ENCODE measurements around the gene CDC25B.

The CDC25B gene

DNA sequence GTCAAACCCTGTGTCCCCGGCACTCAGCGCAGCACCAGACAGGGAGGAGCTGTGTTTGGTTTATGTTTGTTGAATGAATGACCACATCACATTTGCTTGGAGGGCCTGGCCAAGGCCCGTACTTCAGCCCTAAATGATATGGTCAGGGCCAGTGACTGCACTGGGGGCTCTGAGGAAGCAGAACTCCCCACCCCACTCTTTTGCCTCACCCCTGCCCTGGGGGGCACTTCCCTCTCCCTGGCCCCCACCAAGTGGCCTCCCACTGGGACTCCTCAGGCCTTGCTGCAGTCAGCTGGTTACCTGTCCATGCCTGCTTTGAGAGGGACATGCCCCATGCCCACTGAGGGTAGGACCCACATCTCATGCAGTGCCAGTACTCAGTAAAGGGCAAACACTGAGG is 31.5 kb upstream of the CDC25B start:
- DNase-seq (ENCODE audit: low read depth) = no peak

DNA sequence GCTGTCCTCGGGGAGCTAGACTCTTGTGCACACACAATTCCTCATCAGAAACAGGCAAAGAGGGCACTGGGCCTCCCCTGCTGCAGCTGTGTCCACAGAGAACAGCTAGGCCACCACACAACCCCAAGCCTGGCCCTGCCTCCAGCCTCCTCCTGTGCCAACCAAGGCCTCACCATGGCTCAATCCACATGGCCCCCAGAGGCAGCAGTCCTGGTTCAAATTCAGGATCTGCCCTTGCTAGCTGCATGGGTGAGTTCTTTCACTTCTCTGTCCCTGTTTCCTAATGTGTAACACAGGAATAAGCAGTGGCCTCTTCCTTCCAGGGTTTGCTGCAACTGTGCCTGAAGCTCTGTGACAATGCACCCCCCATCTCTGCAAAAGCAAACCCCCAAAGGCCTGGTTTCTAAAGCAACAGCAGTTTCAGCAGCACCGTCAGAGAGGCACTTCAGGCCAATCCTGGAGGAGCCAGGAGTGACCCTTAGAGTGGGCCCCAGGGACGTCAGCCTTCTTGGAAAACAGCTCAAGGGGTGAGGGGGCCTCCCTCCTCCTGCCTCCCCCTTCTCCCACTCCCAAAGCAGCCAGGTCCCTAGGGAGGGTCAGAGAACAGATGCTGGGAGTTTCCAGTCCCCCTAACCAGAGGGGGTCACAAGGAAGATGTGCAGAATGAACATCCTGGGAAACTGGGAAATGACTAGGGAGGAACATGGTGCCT is 30.8 kb upstream of the CDC25B start:
- no peak for DNase-seq (ENCODE audit: low read depth)

DNA sequence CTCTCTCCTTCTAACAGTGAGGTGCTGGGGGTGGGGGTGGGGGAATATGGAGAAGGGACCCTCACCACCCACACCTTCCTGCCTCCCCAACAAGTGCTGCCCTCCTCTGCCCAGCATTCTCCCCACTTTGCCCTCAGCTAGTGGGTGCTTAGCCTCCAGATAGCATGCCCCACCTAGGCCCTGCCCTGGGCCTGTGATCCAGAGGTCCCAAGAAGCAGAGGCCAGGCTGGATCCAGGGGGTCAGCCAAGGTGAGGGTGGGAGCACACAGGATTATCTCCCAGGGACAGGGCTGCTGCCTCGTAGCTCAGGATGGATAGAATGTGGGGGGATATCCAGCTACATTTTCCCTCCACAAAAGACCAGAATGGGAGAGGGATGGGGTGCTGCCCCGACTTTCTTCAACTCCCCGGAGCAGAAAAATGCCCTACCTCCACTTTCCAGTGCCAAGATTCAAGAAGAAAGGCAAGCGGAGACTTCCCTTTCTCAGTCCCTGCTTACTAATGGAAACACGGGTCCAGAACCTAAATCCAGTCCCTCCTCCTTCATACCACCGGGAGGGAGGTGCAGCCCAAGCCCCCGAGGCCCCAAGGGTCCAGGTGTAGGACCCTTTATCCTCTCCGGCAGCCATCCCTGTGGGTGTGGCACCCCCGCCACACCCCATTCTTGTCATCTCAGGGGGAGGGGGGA is 29.5 kb upstream of the CDC25B start:
- no peak for DNase-seq (ENCODE audit: low read depth)

DNA sequence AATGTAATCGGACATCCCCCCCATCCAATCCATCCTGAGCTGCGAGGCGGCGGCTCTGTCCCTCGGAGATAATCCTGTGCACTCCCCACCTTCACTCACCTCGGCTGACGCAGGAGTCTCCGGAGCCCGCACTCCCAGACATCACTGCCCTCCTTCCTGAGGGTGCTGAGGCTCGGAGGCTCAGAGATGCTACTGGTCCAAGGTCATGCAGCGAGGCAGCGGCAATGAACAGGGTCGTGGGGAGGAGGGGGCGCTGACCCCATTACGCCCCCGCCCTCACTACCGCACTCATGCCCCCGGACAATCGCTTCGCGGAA is 29.0 kb upstream of the CDC25B start:
- DNase-seq (ENCODE audit: low read depth) = no peak

DNA sequence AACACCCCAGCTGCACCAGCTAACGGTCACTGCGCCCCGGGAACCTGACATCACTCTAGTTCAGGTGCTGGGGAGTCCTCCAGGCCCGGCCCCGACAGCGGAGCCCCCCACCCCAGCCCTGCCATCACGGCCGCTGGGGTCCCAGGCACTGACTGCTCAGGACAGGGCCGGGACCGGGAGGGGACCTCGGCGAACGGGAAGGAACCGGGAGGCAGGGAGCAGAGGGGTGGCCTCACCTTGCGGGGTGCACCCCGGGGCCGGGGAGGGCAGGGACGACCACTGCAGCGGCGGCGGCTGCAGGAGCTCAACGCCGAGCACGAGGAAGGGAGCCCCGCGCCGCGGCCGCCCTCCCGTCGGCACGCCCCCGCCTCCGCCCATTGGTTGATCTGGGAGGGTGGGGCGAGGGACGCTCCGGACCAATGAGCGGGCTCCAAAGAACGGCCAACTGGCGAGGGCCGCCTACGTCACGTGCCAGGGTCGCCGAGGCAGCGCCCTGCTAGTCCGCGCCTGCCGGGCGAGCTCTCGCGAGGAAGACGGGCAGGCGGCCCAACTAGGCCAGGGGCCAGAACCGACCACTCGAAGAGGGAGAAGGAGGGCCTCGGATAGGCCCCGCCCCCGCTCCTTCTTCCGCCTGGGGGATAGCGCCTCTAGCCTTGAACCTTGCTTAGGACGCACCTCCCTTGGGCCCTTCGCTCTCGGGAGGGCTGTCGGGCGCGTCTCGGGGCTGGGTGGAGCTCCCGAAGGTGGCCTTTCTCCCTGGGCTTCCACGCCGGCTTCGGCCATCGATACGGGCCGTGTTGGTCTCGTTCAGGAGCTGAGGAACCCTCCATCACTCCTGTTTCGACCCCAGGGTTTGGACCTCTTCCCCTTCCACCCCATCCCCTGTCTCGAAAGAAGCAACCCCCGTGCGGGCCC is 28.4 kb upstream of the CDC25B start, which contains the start of gene ADISSP:
ADISSP (minus strand) TSS at position 327 of the 915 bp plus-strand sequence. CDS start 7,653 bp downstream, outside the sequence.
- DNase-seq (ENCODE audit: low read depth) = peak; percentile 98

DNA sequence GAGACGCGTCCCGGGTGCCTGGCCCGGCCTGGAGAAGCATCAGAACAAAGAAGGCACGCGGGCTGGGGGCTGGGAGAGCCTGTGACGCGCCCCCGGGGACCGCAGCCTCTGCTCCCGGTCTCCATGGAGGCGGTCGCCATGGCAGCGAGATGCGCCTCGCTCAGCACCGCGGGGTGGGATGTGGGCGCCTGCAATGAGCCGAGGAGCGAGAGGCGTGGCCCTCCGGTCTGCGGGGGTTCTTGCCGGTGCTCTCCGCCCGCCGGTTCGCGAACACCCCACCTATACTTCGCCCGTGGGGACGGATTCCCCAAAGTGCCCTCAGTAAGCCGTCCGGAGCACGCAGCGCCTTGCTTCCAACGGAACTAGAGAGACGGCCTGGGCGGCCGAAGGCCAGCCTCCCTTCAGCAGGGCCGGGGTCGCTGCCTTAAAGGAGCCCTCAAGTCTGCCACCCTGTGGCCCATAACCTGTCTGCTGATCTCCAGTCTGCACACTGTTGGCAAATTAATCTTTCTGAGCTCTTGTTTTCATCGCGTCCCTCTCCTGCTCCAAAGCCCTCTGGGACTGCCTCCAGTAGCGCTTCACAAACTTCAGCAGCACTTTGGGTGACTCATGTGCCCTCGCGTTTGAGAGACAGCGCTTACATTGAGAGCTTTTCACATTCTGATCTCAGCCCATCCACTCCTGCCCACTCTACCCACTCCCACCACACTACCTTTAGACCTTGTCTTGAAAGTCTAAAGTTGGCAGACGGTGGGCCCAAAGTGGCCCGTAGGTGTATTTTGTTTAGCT is 27.6 kb upstream of the CDC25B start:
- peak; percentile 72 for DNase-seq (ENCODE audit: low read depth)

DNA sequence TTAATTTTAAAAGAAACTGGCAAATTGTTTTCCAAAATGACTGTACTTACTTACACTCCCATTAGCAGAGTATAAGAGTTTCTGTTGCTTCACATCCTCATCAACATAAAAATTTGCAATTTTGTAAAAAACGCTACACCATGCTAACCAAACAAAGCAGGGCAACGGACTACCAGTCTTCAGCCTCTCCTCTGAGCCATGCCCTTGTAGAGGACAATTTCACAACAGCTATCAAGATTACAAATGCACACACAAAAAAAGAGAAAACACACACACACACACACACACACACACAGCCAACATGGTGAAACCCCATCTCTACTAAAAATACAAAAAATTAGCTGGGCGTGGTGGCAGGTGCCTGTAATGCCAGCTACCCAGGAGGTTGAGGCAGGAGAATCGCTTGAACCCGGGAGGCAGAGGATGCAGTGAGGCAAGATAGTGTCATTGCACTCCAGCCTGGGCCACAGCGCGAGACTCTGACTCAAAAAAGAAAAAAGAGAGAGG is 24.5 kb upstream of the CDC25B start:
- peak; percentile 23 for DNase-seq (ENCODE audit: low read depth)

DNA sequence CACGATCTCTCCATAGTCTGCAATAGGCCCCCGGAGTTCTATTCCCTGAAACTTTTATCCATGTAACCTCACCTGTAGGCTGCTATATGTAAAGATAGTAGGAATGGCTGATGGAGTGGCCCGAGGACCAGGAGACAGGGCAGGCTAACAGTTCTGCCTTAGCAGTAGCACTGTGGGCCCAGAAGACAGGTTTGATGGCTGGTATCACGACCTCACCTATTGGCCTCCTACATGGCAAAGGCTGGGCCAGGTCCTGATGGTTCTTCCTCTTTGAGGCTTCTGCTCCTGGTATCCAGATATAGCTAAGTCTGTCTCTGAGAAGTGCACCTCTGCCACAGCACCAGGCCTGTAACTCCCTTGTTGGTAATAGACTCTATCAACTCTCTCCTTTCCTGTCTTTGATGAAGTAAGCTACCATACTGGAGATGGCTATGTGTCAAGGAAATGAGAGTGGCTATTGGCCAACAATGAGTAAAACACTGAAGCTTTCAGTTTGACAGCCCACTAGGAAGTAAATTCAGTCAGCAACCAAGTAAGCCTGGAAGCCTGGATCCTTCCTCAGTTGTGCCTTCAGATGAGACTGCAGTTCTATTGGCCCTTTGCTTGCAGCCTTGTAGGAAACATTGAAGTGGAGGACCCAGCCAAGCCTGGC is 20.5 kb upstream of the CDC25B start:
- DNase-seq (ENCODE audit: low read depth) = no peak

DNA sequence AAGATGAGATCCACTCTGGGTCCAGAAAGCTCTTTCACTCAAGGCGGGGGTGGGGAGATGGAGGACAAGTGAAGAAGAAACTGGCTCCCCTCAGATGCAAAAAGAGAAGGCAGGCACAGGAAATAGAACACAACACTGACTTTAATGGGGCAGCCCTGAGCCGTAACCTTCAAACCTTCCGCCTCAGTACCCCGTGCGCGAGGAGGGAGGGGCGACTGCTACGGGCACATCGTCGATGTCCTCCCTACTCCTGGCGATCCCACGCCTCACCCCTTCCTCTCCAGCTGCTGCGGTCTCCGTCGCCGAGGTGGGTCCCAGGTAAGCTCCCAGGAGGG is 18.8 kb upstream of the CDC25B start:
- DNase-seq (ENCODE audit: low read depth) = no peak

DNA sequence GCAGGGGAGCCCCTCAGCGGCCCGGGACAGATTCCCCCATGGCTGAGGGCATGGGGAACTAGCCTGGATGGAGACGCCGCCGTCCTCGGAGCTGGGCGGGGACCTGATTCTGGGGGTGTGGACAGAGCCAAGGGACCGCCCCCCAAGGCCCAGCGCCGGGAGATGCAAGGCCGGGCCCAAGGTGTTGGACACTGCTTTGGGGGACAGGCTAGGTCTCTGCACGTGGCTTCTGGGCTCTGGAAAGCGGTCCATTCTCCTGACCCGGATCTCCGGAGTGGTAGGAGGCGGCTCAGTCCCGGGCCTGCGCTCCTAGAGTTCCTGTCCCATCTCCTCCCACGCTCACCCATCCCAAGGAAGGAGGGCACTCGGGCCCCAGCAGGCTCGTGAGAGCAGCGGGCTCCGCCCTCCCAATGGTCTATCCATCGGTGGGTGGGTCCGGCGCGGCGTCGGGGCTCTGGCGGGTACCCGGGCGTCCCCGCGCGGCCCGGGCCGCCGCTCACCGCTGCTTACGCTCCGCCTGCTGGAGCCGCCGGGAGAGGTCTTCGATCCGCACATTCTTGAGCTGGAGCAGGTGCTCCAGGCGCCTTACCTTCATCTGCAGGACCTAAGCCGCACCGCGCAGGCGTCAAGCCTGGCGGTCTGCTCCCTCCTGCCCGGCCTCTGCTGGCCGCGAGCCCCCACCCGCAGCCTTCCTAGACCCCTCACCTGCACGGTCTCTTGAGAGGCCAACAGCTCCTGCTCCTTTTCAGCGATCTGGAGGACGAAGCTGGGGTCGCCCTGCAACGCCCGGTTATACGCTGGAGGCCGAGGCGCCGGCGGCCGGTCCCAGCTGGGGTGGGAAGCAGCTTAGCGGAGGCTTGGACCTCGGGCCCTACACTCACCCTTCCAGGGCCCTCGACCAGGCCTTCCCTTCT is 18.1 kb upstream of the CDC25B start:
- DNase-seq (ENCODE audit: low read depth) = peak; percentile 41

DNA sequence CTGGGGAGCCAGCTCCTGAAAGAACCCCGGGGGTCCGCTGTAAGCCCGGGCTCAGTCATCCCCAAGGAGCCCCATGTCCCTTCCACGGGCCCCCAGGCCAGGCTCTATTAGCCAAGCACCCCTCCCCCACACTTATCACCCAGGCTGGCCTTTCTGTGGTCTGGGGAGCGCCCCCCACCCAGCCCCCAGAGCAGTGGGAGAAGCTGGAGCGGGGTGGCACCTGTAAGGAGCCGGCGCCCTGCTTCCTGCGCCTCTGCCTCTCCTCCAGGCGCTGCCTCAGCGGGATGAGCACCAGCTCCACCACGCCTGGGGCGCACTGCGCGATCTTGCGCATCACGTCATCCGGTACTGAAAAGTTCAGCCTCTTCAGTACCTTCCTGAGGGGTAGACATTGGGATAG is 17.1 kb upstream of the CDC25B start:
- DNase-seq (ENCODE audit: low read depth) = no peak

DNA sequence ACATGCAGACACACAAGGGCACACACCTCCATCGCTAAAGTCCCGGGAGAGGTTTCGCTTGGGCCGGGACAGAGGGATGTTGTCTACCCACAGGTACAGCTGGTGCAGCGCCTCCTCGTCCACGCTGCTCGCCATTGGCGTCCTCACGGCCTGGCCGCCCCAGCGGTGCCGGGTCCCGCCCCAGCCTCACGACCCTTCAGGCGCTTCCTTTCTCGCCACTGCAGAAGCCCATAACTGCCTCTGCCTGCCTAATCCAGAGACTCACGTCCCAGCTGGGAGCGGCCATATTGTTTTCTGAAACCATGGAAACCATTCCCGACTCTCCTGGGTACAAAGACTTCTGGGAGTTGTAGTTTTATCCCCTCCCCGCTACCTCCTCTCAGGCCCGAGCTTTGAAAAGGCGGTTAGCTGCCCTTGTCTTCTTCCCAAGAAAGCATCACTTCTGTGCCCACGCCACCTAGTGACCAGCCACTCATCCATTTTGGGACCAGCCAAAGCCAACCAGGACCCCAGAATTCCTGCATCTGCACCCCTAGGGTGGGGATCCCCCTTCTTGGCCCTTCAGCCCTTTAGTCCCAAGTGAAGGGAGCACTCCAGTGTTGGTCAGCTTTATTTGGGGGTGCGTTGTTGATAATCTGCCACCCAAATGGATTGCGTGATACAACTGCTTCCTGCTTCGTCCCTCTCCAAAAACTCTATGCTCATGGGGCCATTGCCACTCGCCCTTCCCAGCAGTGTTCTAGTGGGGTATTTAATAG is 14.8 kb upstream of the CDC25B start, which contains the start of gene SPEF1:
SPEF1 (minus strand) TSS at position 296 of the 758 bp plus-strand sequence; CDS start at position 135, 161 bp downstream.
- peak; percentile 91 for DNase-seq (ENCODE audit: low read depth)

DNA sequence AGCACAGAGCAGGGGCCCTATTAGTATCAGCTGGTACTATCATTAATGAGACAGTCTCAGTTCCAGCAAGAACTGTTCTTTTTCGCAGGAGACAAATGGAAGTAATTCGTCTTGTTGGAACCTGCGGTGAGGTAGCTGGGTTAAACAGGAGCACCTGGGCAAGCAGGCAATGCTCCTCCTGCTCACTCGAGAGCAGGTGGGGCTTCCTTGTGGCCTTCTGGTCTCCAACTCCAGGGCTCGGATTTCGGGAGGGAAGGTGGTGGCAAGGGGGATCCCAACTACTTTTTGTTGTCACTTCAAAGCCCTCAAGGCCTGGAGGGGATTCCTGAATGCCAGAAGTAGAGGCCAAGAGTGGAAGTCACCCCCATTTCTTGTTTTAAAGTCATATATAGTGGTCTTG is 13.5 kb upstream of the CDC25B start:
- DNase-seq (ENCODE audit: low read depth) = no peak

DNA sequence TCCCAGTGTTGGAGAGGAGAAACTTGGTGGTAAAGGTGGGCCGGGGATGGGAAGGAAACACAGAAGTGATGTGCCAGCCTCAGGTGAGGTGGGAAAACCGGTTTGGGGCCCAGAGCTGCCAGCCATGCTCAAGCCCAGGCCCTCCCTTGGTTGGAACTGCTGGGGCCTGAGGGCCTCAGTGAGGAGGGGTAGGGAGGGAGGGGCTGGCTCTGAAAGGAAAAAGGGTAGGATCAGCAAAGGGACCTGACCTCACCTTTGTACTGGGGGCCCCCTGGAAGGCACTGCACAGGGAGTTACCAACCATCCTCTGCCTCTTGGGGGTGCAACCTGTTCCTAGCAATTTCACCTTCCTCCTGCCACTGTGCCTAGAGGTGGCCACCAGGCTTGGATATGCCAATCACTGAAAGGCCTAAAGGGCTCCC is 13.0 kb upstream of the CDC25B start:
- DNase-seq (ENCODE audit: low read depth) = no peak

DNA sequence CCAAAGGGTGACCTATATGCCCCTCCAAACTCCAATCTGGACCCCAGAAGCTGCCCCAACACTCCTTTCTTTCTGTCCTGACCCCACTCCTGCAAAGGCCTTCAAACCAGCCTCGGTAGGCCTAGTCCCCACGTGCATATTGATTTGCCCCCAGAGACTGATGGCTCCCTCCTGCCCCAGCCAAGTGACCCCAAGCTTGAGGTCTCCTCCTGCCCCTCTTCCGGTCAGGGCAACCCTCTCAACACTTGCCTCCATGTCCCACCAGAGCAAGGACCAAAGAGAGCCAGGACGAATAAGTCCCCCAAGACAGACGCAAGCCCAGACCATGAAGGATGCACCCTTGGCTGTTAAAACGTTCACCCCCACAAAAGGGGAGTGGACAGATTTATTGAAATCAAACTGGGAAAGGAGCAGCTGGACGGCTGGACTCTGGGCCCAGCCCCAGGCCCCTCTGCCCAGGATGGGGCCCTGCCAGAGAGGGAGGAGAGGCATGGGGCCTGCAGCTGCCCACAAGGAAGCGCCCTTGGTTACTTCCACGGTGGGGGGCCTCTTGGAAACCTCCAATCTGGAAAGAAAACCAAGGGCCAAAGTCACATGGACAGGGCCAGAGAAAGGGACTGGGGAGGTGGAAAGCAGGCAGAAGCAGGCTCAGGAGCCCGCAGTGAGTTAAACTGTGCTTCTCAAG is 12.5 kb upstream of the CDC25B start:
- no peak for DNase-seq (ENCODE audit: low read depth)

DNA sequence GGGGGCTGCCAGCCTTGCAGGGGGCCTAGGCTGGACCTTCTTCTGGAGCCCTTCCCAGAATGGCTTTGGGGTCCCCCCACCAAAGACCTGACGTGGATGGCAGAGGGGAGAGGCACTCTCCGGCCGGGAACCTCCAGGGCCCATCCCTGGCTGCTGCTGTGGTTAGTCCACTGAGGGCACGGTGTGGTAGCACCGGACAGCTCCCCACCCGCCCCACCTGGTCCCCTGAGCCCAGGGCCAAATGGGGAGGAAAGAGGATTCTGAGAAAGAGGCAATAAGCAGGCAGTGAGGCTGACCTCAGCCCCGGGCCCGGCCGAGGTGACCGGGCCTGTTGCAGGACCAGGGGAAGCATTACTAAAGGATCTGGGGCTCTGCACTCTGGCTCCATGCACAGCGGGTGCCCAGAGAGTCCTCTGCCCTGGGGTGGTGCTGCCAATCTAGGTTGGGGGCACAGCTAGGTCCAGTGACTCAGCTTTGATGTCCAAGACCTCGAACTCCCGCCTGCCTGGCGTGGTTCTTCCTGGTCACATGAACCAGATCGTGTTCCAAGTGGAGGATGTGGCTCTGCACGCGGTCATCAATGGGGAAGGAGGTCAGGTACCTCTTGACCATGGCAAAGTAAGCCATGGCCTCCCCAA is 11.8 kb upstream of the CDC25B start:
- peak; percentile 43 for DNase-seq (ENCODE audit: low read depth)

DNA sequence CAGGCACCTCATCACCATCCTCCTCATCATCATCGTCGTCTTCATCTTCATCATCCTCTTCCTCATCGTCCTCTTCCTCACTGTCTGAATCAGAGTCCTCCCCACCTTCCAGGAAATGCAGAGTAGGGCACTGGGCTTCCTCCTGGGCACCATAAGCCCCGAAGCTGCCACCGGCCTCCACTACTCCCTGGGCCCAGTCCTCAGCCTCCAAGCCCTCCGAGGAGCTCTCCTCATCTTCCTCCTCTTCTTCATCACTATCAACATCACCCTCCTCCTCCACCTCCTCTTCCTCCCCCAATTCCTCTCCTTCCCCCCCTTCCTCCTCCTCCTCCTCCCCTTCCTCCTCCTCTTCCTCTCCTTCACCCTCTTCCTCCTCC is 11.3 kb upstream of the CDC25B start:
- DNase-seq (ENCODE audit: low read depth) = no peak
